ENCODE data around the gene ACVR2A. TPM values are rescaled to one million over a fixed set of nuclear protein-coding genes. Genes with fewer than 3 reads are reported as not detected.

The ACVR2A gene
- total and polyA plus RNA-seq, 10 donors: 2.0 to 15.6 (median 14.1) TPM

GRCh38 chr2:147909178-147909577 lies 64.3 kb downstream of the ACVR2A start:
- H3K4me3 ChIP-seq: no peak overlapping the region
- peaks cover 0 to 15% (median 7%) of the 10 kb centered on the region in 6 donors for H3K4me1 ChIP-seq
- WGBS, 5 donors: 89 to 97% (median 94%) methylated on average over 2 of the region's 2 CpGs
- intact Hi-C loops (cut with DNase I; ENCODE audit: low total_unique reads): loop anchor here (10.0 kb wide), 1 partner anchor 1174 kb away; no protein-coding TSS in a partner anchor
- no peak overlapping the region for H3K27ac ChIP-seq
- H3K36me3 ChIP-seq: no peaks in the 10 kb centered on the region
- no peak for DNase-seq
- no peaks in the 10 kb centered on the region for H3K27me3 ChIP-seq (replicated peaks in 1 of 7)
- H3K9me3 ChIP-seq: no peaks in the 10 kb centered on the region
- TF ChIP-seq POLR2A (IDR thresholded peaks at IDR 0.05) (no peak), POLR2AphosphoS5 (IDR thresholded peaks at IDR 0.05) (no peak)

- Histone ChIP-seq H3K4me1 (peaks cover 0 to 17% (median 7%) of the 10 kb centered on the region in 6 donors), H3K27ac (no peak overlapping the region), H3K9me3 (no peaks in the 10 kb centered on the region), H3K27me3 (replicated peaks in 1 of 7) (no peaks in the 10 kb centered on the region), H3K36me3 (no peaks in the 10 kb centered on the region), H3K4me3 (no peak overlapping the region)
- intact Hi-C loops (cut with DNase I; ENCODE audit: low total_unique reads): loop anchor here (5.0 kb wide), 1 partner anchor 829 kb away; no protein-coding TSS in a partner anchor
- no peak for DNase-seq
- WGBS, 5 donors: 0% methylated on average over 2 of the region's 2 CpGs
- TF ChIP-seq POLR2AphosphoS5 (IDR thresholded peaks at IDR 0.05) (no peak), CTCF (IDR thresholded peaks at IDR 0.05 in 8 of 11, conservative IDR thresholded peaks at IDR 0.05 in 3 of 11) (peak; percentile 43 to 81 (median 71)), POLR2A (IDR thresholded peaks at IDR 0.05) (no peak)
These were observed 66.2 kb downstream of the ACVR2A start for GRCh38 chr2:147910990-147911473.

GRCh38 chr2:147913701-147914480 lies 69.1 kb downstream of the ACVR2A start:
- peaks cover 0 to 8% (median 0%) of the 10 kb centered on the region in 6 donors for H3K36me3 ChIP-seq
- H3K27ac ChIP-seq: no peak overlapping the region
- no peaks in the 10 kb centered on the region for H3K27me3 ChIP-seq (replicated peaks in 1 of 7)
- intact Hi-C loops (cut with DNase I; ENCODE audit: low total_unique reads): loop anchor here (5.0 kb wide), 1 partner anchor 832 kb away; no protein-coding TSS in a partner anchor
- DNase-seq: no peak
- H3K4me1 ChIP-seq: peaks cover 0 to 17% (median 7%) of the 10 kb centered on the region in 6 donors
- H3K9me3 ChIP-seq: no peaks in the 10 kb centered on the region
- no peak for TF ChIP-seq POLR2AphosphoS5 (IDR thresholded peaks at IDR 0.05)
- TF ChIP-seq CTCF (IDR thresholded peaks at IDR 0.05 in 8 of 11, conservative IDR thresholded peaks at IDR 0.05 in 3 of 11): no peak
- TF ChIP-seq POLR2A (IDR thresholded peaks at IDR 0.05): no peak
- no peak overlapping the region for H3K4me3 ChIP-seq
- 25 to 44% (median 27%) methylated on average over 3 of the region's 3 CpGs for WGBS, 5 donors

- no peak for DNase-seq
- Histone ChIP-seq H3K4me1 (peaks cover 0 to 15% (median 5%) of the 10 kb centered on the region in 6 donors), H3K9me3 (no peaks in the 10 kb centered on the region), H3K4me3 (no peak overlapping the region), H3K27ac (no peak overlapping the region), H3K36me3 (peaks cover 0 to 8% (median 0%) of the 10 kb centered on the region in 6 donors), H3K27me3 (replicated peaks in 1 of 7) (no peaks in the 10 kb centered on the region)
- 93 to 100% (median 95%) methylated on average over 2 of the region's 2 CpGs for WGBS, 5 donors
- intact Hi-C loops (cut with DNase I; ENCODE audit: low total_unique reads): no loop called here
- no peak for TF ChIP-seq CTCF (IDR thresholded peaks at IDR 0.05 in 8 of 11, conservative IDR thresholded peaks at IDR 0.05 in 3 of 11)
- no peak for TF ChIP-seq POLR2AphosphoS5 (IDR thresholded peaks at IDR 0.05)
- TF ChIP-seq POLR2A (IDR thresholded peaks at IDR 0.05): no peak
These were observed 71.2 kb downstream of the ACVR2A start for GRCh38 chr2:147916067-147916466.
